HG02943 (cell line): ENCODE measurements around the gene LAP3.
"Not testable (repeated sequence)": the region's sequence is repeated elsewhere in the genome, so short reads cannot be mapped to it uniquely, and the experiment has no call there.

Experiments used
- ATAC-seq: cut with Tn5 transposase; IDR thresholded peaks from one replicate; pipeline ENCODE4 v1.9.1; 2021; ENCODE audit warnings: mild to moderate bottlenecking, low read depth, moderate library complexity; ENCODE audit not compliant: unreplicated experiment

Gene LAP3

DNA sequence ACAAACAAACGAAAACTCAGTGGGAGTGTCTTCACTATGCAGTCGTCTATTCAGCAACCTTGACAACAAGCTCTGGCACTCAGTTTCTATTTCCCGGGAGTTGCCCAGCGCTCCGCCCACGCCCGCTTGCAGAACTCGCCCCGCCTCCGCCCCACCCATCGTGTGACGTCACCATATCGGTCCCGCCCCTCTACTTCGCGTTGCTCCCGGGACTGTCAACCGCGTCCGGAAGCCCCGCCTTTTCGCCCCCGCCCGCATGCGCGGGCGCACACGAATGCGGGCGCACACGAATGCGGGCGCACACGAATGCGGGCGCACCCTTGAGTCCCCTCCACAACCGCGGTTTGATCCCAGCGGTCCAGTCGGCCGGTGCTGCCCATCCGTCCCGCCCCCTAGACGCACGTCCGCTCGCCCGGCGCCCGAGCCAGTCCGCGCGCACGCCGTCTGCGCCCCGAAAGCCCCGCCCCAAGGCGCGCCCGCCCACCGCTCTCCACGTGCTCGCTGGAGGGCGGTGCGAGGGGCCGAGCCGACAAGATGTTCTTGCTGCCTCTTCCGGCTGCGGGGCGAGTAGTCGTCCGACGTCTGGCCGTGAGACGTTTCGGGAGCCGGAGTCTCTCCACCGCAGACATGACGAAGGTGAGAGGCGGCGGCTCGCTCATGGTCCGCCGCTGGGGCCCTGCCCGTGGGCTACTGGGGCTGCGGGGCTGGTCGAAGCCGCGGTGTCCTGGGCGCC, at the start of gene LAP3:
LAP3 (plus strand) TSS at position 267 of the 733 bp plus-strand sequence; CDS start at position 535, 268 bp downstream.
- peak; percentile 81 for ATAC-seq

GRCh38 chr4:17528551-17529165, 48.3 kb upstream of the LAP3 start:
- no peak for ATAC-seq

DNA sequence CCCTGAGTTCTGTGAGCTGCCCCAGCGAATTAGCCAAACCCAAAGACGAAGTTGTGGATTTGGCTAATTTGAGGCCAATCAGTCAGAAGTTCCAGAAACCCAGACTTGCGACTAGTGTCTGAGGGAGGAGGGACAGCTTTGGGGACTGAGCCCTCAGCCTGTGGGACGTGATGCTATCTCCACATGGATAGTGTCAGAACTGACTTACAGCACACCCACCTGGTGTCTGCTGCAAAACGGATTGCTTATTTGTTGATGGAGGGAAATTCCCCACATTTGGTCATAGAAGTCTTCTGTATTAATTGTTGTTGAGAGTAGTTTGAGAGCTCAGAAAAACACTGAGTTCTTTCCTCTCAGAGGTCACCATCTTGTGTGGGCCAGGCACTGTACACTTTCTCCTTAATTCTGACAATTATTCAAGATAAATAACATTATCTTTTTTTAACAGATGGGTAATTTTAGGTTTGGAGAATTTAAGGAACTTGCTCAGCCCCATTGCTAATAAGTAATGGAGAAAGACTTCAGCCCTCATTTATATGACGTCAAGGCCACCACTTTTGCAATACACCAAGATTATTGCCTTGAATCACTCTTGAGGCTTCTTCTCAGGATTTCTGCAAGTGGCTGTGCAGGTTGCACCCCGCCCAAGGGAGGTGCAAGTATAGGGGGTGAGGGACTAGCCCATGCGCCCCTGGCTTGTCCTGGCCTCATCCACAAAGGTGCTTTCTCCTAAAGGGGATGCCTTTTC, 45.3 kb upstream of the LAP3 start:
- no peak for ATAC-seq

GRCh38 chr4:17534705-17535104, 42.3 kb upstream of the LAP3 start:
- no peak for ATAC-seq

- no peak for ATAC-seq
Measured at GRCh38 chr4:17535242-17535641, 41.8 kb upstream of the LAP3 start.

GRCh38 chr4:17535906-17536305, 41.1 kb upstream of the LAP3 start:
- no peak for ATAC-seq

- ATAC-seq, result not testable (repeated sequence)
Measured at GRCh38 chr4:17537060-17537459, 39.9 kb upstream of the LAP3 start.

GRCh38 chr4:17544205-17544604, 32.8 kb upstream of the LAP3 start:
- no peak for ATAC-seq

GRCh38 chr4:17544831-17545234, 32.2 kb upstream of the LAP3 start:
- no peak for ATAC-seq

- no peak for ATAC-seq
Measured at GRCh38 chr4:17545374-17546140, 31.4 kb upstream of the LAP3 start.

DNA sequence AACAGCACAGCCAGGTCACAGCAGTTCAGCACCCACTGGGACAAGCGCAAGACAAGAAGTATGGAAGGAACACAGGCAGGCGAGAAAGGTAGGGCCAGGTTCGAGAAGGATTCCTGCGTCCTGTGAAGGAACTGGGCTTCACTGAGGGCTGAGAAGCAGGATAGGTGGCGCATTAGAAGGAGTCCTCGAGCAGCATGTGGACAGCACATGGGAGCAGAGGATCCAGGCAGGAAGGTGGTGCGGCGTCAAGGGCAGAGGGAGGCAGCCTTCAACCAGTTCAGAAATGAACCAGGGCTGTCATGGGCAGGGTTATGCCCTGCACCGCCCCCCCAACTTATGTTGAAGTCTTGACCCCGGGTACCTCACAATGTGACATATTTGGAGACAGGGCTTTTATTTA, 30.8 kb upstream of the LAP3 start:
- ATAC-seq, result no peak

DNA sequence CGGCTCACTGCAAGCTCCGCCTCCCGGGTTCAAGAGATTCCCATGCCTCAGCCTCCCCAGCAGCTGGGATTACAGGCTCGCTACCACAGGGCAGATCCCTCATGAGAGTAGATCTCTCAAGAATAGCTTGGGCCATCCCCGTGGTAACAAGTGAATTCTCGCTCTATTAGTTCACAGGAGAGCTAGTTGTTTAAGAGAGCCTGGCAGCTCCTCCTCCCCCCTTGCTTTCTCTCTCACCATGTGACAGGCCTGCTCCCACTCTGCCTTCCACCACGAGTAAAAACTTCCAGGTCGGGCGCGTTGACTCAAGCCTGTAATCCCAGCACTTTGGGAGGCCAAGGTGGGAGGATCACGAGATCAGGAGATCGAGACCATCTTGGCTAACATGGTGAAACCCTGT, 30.3 kb upstream of the LAP3 start:
- no peak for ATAC-seq

GRCh38 chr4:17550549-17550948, 26.4 kb upstream of the LAP3 start:
- no peak for ATAC-seq

GRCh38 chr4:17552427-17552826, 24.6 kb upstream of the LAP3 start:
- no peak for ATAC-seq

DNA sequence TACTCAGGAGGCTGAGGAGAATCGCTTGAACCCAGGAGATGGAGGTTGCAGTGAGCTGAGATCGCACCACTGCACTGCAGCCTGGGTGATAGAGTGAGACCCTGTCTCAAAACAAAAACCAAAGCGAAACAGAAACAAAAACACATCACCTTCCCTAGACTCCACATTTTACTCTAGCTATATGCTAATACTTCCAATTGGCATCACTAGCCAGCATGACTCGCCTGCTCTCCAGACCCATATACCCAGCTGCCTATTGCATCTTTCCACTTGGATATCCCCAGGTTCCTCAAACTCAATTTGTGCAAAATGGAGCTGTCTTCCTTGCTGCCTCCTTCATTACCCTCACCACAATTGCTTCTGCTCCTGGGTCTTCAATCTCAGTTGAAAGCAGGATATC, 22.4 kb upstream of the LAP3 start:
- ATAC-seq, result no peak

GRCh38 chr4:17556498-17556897, 20.5 kb upstream of the LAP3 start:
- ATAC-seq, result no peak

- no peak for ATAC-seq
Measured at GRCh38 chr4:17557880-17558279, 19.1 kb upstream of the LAP3 start.

GRCh38 chr4:17558941-17559708, 17.9 kb upstream of the LAP3 start:
- ATAC-seq, result no peak

DNA sequence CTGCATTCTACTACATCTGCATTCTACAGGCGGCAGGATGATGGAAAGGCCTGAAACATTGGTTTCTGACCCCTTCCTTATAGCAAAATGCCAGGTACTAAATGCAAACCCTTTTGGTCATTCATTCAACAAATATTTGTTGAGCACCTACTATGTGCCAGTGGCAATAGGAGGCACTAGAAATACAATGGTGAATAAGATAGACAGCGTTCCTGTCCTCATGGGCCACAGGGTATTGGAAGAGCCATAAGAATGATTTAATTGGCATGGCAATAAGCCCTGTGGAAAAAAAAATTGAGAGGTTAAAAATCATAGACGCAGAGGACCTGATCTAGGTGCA, 17.3 kb upstream of the LAP3 start:
- ATAC-seq, result no peak

- ATAC-seq, result no peak
Measured at GRCh38 chr4:17560065-17560673, 16.8 kb upstream of the LAP3 start.
